B cell (primary cell): ENCODE results near the gene RBFA. TPM values are rescaled to one million over a fixed set of nuclear protein-coding genes. Genes with fewer than 3 reads are reported as not detected.

ENCODE experiments used
- ATAC-seq: fragments of 200-7000 bp; cut with Tn5 transposase; one replicate; pipeline ENCODE4 v1.10.0; 2021; ENCODE audit warnings: low read depth, mild to moderate bottlenecking, moderate number of reproducible peaks, moderate library complexity
- CTCF ChIA-PET: fragments of 350-600 bp; sonication (Branson Sonifier 250); formaldehyde crosslinking; loops from one replicate; lab custom pipeline; 2021; ENCODE audit warnings: antibody characterized with exemption, inconsistent platforms; lab: Charles Lee
- POLR2A ChIA-PET: fragments of 350-600 bp; sonication (Branson Sonifier 250); formaldehyde crosslinking; loops from one replicate; lab custom pipeline; 2021; ENCODE audit warnings: antibody characterized with exemption; lab: Charles Lee
- DNase-seq: peaks from one replicate; pipeline ENCODE4 v3.0.0; 2013
- H2AFZ ChIP-seq: 2 replicates; pipeline ENCODE4 v1.6.1; 2012; ENCODE audit warnings: mild to moderate bottlenecking, low read depth, low read length; ENCODE audit not compliant: insufficient read depth, poor library complexity, severe bottlenecking
- H3K27ac ChIP-seq, 2 donors: 1 replicate in 1 of 2; 2 replicates in 1 of 2; pipeline ENCODE4 v1.5.1; 2012 to 2013; ENCODE audit warnings: low read length in 2 of 2, mild to moderate bottlenecking in 2 of 2, moderate library complexity in 1 of 2
- H3K27me3 ChIP-seq, 4 experiments: fragments of 200-600 bp in 1 of 4; sonication (generic) in 1 of 4; replicated peaks in 1 of 4; 1 replicate in 2 of 4; 2 replicates in 2 of 4; pipeline versions ENCODE4 v1.6.1 to v1.7.0; 2013 to 2016; ENCODE audit warnings: low read length in 3 of 4, mild to moderate bottlenecking in 2 of 4, mixed read lengths in 1 of 4, moderate library complexity in 1 of 4; ENCODE audit not compliant: insufficient read depth in 4 of 4, control insufficient read depth in 3 of 4; ENCODE audit errors: control extremely low read depth in 1 of 4
- H3K36me3 ChIP-seq, 2 experiments: replicated peaks in 1 of 2; 1 replicate in 1 of 2; 2 replicates in 1 of 2; pipeline versions ENCODE4 v1.6.1 to v1.7.1; 2013; ENCODE audit warnings: low read length in 1 of 2; ENCODE audit not compliant: insufficient read depth in 2 of 2, control insufficient read depth in 1 of 2; ENCODE audit errors: control extremely low read depth in 1 of 2, extremely low read depth in 1 of 2
- H3K4me1 ChIP-seq, 2 donors: fragments of 200-600 bp in 1 of 2; sonication (generic) in 1 of 2; 1 replicate in 1 of 2; 2 replicates in 1 of 2; pipeline versions ENCODE4 v1.5.1 to v1.6.1; 2013 to 2017; ENCODE audit warnings: low read length in 2 of 2; ENCODE audit not compliant: control insufficient read depth in 2 of 2, insufficient read depth in 2 of 2
- H3K4me2 ChIP-seq: replicated peaks from 2 replicates; pipeline ENCODE3; 2012; ENCODE audit warnings: mild to moderate bottlenecking, low read depth, low read length; ENCODE audit not compliant: poor library complexity, severe bottlenecking
- H3K4me3 ChIP-seq, 5 experiments: fragments of 200-600 bp in 1 of 5; sonication (generic) in 1 of 5; 1 replicate in 3 of 5; 2 replicates in 2 of 5; pipeline versions ENCODE4 v1.5.1 to v1.7.0; 2011 to 2016; ENCODE audit warnings: low read length in 4 of 5, mild to moderate bottlenecking in 4 of 5, low read depth in 2 of 5, control low read depth in 1 of 5, moderate library complexity in 1 of 5; ENCODE audit not compliant: insufficient read depth in 1 of 5; ENCODE audit errors: control extremely low read depth in 1 of 5, extremely low read depth in 1 of 5
- H3K79me2 ChIP-seq: fragments of 200-600 bp; sonication (generic); one replicate; pipeline ENCODE4 v1.6.0; 2016; ENCODE audit warnings: low read length; ENCODE audit not compliant: control insufficient read depth, insufficient read depth
- H3K9ac ChIP-seq: fragments of 200-600 bp; sonication (generic); 2 replicates; pipeline ENCODE4 v1.6.1; 2017; ENCODE audit warnings: mild to moderate bottlenecking, low read length, moderate library complexity
- H3K9me3 ChIP-seq, 3 donors: one replicate each; pipeline versions ENCODE4 v1.6.1 to v1.7.1; 2013; ENCODE audit warnings: low read length in 2 of 3; ENCODE audit not compliant: control insufficient read depth in 2 of 3, insufficient read depth in 1 of 3; ENCODE audit errors: control extremely low read depth in 1 of 3
- H4K20me1 ChIP-seq: 2 replicates; pipeline ENCODE4 v1.6.0; 2012; ENCODE audit warnings: mild to moderate bottlenecking, low read length; ENCODE audit not compliant: insufficient read depth, control insufficient read depth, poor library complexity, severe bottlenecking
- H3K27ac Mint-ChIP-seq: one replicate; pipeline ENCODE4 v1.8.0; 2021; ENCODE audit warnings: mixed read lengths
- H3K27me3 Mint-ChIP-seq: one replicate; pipeline ENCODE4 v1.8.0; 2021; ENCODE audit warnings: mixed read lengths
- H3K4me1 Mint-ChIP-seq: one replicate; pipeline ENCODE4 v1.8.0; 2021; ENCODE audit warnings: mixed read lengths
- H3K4me3 Mint-ChIP-seq: one replicate; pipeline ENCODE4 v1.8.0; 2021; ENCODE audit warnings: mixed read lengths
- H3K9me3 Mint-ChIP-seq: one replicate; pipeline ENCODE4 v1.8.0; 2022; ENCODE audit warnings: mixed read lengths; ENCODE audit not compliant: insufficient read depth
- EZH2 ChIP-seq: IDR thresholded peaks from 2 replicates; pipeline ENCODE4 v1.6.1; 2012; ENCODE audit warnings: borderline replicate concordance, low read depth, mild to moderate bottlenecking, moderate library complexity, low read length; ENCODE audit not compliant: insufficient read depth, poor library complexity, severe bottlenecking
- WGBS: methylation state at CpG from one replicate; pipeline ENCODE4 v1.1.5; 2013; ENCODE audit warnings: missing lambda C conversion rate; ENCODE audit not compliant: insufficient coverage; 5-methylcytosine and 5-hydroxymethylcytosine counted together
- intact Hi-C: fragments of 100-400 bp; cut with micrococcal nuclease; formaldehyde crosslinking; loops from one replicate; pipeline ENCODE4 v1.10.0; 2022
- polyA plus RNA-seq: library from polyadenylated mRNA; depleted of rRNA; stranded (reverse); fragments of >200 nt; gene quantifications from 2 replicates; pipeline ENCODE4 v1.2.3, GENCODE V29; 2012
- total RNA-seq, 2 donors: library from RNA; stranded (reverse); fragments of 120-200 nt in 1 of 2; gene quantifications; 1 replicate in 1 of 2; 2 replicates in 1 of 2; pipeline versions ENCODE4 v1.2.3 to v1.2.4, GENCODE V29; 2013 to 2022
- TF ChIP-seq, protein P1 (sequence below): fragments of 200-600 bp; IDR thresholded peaks from one replicate; pipeline ENCODE4 v1.8.0; 2022; ENCODE audit warnings: antibody characterized with exemption, mild to moderate bottlenecking

RBFA gene
- total and polyA plus RNA-seq, 2 donors (not counting 1 experiment from before 2014, with no cell fraction given), result 22.0 to 24.2 TPM

- ATAC-seq (no peak), DNase-seq (no peak)
- ChIA-PET CTCF (no interaction called here), POLR2A (no interaction called here)
- H3K27me3 Mint-ChIP-seq, result no peaks in the 10 kb centered on the region
- Histone ChIP-seq H3K36me3 (no peaks in the 10 kb centered on the region), H3K27me3 (no peaks in the 10 kb centered on the region), H4K20me1 (no peaks in the 10 kb centered on the region), H3K4me1 (no peaks in the 10 kb centered on the region), H3K9ac (no peak overlapping the region), H3K27ac (no peak overlapping the region), H3K4me2 (no peak overlapping the region), H3K9me3 (peaks cover 1 to 43% (median 31%) of the 10 kb centered on the region in 3 donors), H3K79me2 (no peaks in the 10 kb centered on the region), H2AFZ (no peak overlapping the region), H3K4me3 (no peak overlapping the region)
- WGBS, result no CpG with 5 or more reads among the region's 2 CpGs
- H3K4me3 Mint-ChIP-seq, result no peak overlapping the region
- no peak overlapping the region for H3K27ac Mint-ChIP-seq
- intact Hi-C loops, result no loop called here
- no peaks in the 10 kb centered on the region for H3K4me1 Mint-ChIP-seq
- H3K9me3 Mint-ChIP-seq, result peaks cover 31% of the 10 kb centered on the region
- TF ChIP-seq, protein P1, sequence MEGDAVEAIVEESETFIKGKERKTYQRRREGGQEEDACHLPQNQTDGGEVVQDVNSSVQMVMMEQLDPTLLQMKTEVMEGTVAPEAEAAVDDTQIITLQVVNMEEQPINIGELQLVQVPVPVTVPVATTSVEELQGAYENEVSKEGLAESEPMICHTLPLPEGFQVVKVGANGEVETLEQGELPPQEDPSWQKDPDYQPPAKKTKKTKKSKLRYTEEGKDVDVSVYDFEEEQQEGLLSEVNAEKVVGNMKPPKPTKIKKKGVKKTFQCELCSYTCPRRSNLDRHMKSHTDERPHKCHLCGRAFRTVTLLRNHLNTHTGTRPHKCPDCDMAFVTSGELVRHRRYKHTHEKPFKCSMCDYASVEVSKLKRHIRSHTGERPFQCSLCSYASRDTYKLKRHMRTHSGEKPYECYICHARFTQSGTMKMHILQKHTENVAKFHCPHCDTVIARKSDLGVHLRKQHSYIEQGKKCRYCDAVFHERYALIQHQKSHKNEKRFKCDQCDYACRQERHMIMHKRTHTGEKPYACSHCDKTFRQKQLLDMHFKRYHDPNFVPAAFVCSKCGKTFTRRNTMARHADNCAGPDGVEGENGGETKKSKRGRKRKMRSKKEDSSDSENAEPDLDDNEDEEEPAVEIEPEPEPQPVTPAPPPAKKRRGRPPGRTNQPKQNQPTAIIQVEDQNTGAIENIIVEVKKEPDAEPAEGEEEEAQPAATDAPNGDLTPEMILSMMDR, result no peak
- no peak for TF ChIP-seq EZH2
Observed at GRCh38 chr18:80056095-80056494, 21.9 kb downstream of the RBFA start.

DNA sequence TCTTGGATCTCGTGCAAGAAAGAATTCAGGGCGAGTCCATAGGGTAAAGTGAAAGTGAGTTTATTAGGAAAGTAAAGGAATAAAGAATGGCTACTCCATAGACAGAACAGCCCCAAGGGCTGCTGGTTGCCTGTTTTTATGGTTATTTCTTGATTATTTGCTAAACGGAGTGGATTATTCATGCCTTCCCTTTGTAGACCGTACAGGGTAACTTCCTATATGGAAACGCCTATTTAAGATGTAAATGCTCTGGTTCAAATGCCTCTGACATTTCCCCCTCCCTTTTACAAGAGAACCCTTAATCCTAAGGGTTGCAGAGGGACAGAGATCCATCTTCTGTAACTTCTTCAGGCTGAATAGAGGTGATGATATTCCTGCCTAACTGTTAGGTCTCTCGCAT, 25.7 kb downstream of the RBFA start:
- H3K9ac ChIP-seq, result no peak overlapping the region
- DNase-seq (no peak), ATAC-seq (no peak)
- H3K4me1 Mint-ChIP-seq, result no peaks in the 10 kb centered on the region
- intact Hi-C loops, result no loop called here
- no peak overlapping the region for H3K27ac ChIP-seq
- TF ChIP-seq, protein P1, result no peak
- TF ChIP-seq EZH2, result no peak
- H3K27me3 ChIP-seq, result no peaks in the 10 kb centered on the region
- no peak overlapping the region for H3K4me2 ChIP-seq
- no peaks in the 10 kb centered on the region for H3K36me3 ChIP-seq
- H3K27me3 Mint-ChIP-seq, result no peaks in the 10 kb centered on the region
- H3K4me1 ChIP-seq, result no peaks in the 10 kb centered on the region
- H3K4me3 Mint-ChIP-seq, result no peak overlapping the region
- peaks cover 2 to 55% (median 25%) of the 10 kb centered on the region in 3 donors for H3K9me3 ChIP-seq
- H3K27ac Mint-ChIP-seq, result no peak overlapping the region
- H3K9me3 Mint-ChIP-seq, result peaks cover 24% of the 10 kb centered on the region
- H3K79me2 ChIP-seq, result no peaks in the 10 kb centered on the region
- ChIA-PET POLR2A (no interaction called here), CTCF (no interaction called here)
- H4K20me1 ChIP-seq, result no peaks in the 10 kb centered on the region
- 96% methylated on average over 3 of the region's 6 CpGs for WGBS
- no peak overlapping the region for H2AFZ ChIP-seq
- H3K4me3 ChIP-seq, result no peak overlapping the region
